WERI-Rb-1 (cell line): Measurements from ENCODE around the gene SERPINA10.
A peak's percentile ranks its signal among the peaks of the same experiment; 100 is the strongest.
"Not testable (repeated sequence)": the region's sequence is repeated elsewhere in the genome, so short reads cannot be mapped to it uniquely, and the experiment has no call there.

ENCODE experiments used
- DNase-seq: peaks from one replicate; pipeline ENCODE4 v3.0.0-alpha.2; 2020
- H3K27ac ChIP-seq: fragments of 250-450 bp; sonication (Bioruptor Pico); 2 replicates; pipeline ENCODE4 v1.5.1; 2020; ENCODE audit warnings: mild to moderate bottlenecking, moderate library complexity
- H3K27me3 ChIP-seq: fragments of 250-450 bp; sonication (Bioruptor Pico); 2 replicates; pipeline ENCODE4 v1.5.1; 2021; ENCODE audit warnings: mild to moderate bottlenecking, low read depth, moderate library complexity; ENCODE audit not compliant: insufficient read depth, severe bottlenecking
- H3K36me3 ChIP-seq: fragments of 250-450 bp; sonication (Bioruptor Pico); 2 replicates; pipeline ENCODE4 v1.5.1; 2020; ENCODE audit warnings: mild to moderate bottlenecking, moderate library complexity
- H3K4me3 ChIP-seq: 2 replicates; pipeline ENCODE4 v1.5.1; 2011; ENCODE audit warnings: low read depth, mild to moderate bottlenecking, control low read depth, low read length
- H3K9me3 ChIP-seq: fragments of 250-450 bp; sonication (Bioruptor Pico); 2 replicates; pipeline ENCODE4 v1.5.1; 2021; ENCODE audit warnings: mild to moderate bottlenecking, moderate library complexity; ENCODE audit not compliant: severe bottlenecking
- TF ChIP-seq, protein P1 (sequence below): IDR thresholded peaks from 2 replicates; pipeline ENCODE4 v1.5.1; 2011; ENCODE audit warnings: low read depth, mild to moderate bottlenecking, control low read depth, inconsistent platforms, low read length

The SERPINA10 gene

DNA sequence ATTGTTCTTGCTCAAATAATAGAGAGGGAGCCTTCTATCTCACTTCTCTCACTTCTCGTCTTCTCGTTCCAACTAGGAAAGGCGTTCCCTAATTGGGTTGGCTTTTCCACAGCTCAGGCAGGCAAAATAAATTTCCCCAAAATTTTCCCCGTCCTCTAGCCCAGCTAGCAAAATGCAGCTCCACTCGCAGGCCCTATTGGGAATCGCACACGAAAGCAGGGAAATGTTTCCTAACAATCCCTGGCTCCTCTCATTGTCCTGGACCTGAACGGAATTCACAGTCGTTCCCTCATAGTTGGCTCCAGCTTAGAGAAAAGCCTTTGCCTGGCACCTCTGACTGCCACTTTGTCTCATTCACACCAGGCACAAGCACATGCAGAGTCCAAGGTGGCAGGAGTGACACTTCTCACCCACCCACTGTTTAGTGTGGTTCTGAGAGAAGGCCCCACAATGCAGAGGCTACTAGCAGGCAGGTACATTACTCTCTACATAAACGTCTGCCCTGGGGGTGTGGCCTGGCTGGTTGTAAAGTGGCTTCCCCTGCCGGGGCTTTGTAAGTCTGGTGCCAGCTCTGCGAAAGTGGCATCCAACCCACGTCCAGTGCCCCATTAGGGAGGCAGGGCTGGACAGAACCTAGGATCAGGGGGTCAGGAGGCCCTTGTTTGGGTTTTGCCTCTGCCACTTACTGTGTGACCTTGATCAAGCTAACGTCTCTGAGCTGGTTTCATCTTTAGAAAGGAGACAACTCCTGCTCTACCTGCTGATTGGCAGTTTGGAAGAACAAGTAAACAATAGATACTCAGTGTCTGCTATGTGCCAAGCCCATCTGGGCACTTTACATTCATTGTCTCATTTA lies 4.2 kb downstream of the SERPINA10 start:
- DNase-seq = no peak
- Histone ChIP-seq H3K27ac (no peak overlapping the region), H3K9me3 (peaks cover 3% of the 10 kb centered on the region), H3K27me3 (no peaks in the 10 kb centered on the region), H3K4me3 (no peak overlapping the region), H3K36me3 (no peaks in the 10 kb centered on the region)
- TF ChIP-seq, protein P1, sequence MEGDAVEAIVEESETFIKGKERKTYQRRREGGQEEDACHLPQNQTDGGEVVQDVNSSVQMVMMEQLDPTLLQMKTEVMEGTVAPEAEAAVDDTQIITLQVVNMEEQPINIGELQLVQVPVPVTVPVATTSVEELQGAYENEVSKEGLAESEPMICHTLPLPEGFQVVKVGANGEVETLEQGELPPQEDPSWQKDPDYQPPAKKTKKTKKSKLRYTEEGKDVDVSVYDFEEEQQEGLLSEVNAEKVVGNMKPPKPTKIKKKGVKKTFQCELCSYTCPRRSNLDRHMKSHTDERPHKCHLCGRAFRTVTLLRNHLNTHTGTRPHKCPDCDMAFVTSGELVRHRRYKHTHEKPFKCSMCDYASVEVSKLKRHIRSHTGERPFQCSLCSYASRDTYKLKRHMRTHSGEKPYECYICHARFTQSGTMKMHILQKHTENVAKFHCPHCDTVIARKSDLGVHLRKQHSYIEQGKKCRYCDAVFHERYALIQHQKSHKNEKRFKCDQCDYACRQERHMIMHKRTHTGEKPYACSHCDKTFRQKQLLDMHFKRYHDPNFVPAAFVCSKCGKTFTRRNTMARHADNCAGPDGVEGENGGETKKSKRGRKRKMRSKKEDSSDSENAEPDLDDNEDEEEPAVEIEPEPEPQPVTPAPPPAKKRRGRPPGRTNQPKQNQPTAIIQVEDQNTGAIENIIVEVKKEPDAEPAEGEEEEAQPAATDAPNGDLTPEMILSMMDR = 0 out of 2 replicates have a peak, but pooled peaks have one; percentile 18

DNA sequence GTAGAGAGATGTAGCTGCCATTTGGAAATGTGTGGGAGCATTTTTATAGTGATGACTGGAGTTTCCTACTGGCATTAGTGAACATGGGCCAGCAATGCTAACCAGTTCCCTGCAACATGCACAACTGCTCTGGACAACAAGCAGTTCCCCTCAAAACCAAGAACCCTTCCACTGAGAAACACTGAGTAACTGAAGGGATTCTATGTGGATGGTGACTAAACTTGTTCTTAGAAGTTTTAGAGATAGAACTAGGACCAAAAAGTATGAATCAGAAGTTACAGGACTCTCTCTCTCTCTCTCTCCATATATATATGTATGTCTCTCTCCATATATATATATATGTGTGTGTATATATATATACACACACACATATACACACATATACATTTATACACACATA lies 7.9 kb downstream of the SERPINA10 start:
- Histone ChIP-seq H3K27me3 (no peaks in the 10 kb centered on the region), H3K27ac (no peak overlapping the region), H3K4me3 (no peak overlapping the region), H3K36me3 (peaks cover 7% of the 10 kb centered on the region; the same call in 1 of the 2 replicates), H3K9me3 (peaks cover 3% of the 10 kb centered on the region)
- TF ChIP-seq, protein P1 = no peak
- no peak for DNase-seq

DNA sequence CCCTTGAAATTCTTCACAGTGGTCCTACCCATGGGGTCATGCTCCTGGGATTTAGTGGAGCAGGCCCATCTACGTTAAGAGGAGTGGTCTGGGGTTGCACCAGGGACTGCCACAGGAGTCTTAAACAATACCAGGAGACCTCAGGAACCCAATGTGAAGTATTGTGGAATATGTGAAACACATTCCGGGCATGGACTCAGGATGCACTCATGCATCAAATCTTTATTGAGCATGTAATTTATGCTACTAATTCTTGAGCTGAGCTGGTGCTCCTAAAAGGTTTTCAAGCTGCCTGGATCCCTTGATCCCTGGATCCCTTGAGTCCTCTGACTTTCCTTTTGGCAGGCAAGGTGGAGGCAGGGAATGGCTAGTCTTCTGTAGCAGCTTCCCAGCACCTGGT lies 8.8 kb downstream of the SERPINA10 start:
- TF ChIP-seq, protein P1 = no peak
- Histone ChIP-seq H3K27ac (no peak overlapping the region), H3K27me3 (no peaks in the 10 kb centered on the region), H3K36me3 (peaks cover 7% of the 10 kb centered on the region), H3K9me3 (peaks cover 3% of the 10 kb centered on the region), H3K4me3 (no peak overlapping the region)
- DNase-seq = no peak

DNA sequence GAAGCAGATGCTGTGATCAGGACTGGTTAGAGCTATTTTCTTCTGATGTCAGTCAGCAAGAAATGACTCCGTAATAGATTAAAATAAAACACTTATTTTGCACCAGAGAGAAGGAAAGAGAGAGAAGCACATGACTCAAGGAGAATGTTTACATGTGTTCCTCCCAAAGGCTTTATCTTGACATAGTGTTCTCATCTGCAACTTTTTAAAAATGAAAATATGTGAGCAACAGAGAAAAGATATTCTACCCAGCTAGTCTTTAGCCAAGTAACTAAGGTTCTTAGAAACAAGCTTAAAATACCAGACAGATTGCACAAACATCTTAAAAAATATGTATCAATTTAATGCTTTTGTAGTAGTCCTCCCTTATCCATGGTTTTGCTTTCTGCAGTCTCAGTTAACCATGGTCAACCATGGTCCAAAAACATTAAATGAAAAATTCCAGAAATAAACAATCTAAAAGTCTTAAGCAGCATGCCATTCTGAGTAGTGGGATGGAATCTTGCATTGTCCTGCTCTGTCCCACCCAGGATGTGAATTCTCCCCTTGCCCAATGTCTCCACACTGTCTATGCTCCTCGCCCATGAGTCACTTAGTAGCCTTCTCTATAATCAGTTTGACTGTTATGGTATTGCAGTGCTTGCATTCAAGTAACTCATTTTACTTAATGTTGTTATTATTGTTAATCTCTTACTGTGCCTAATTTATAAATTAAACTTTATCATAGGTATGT lies 9.9 kb downstream of the SERPINA10 start:
- H3K27me3 ChIP-seq = no peaks in the 10 kb centered on the region
- H3K4me3 ChIP-seq = no peak overlapping the region
- TF ChIP-seq, protein P1 = no peak
- no peak for DNase-seq
- H3K9me3 ChIP-seq = peaks cover 3% of the 10 kb centered on the region
- H3K36me3 ChIP-seq = peaks cover 10% of the 10 kb centered on the region
- H3K27ac ChIP-seq = no peak overlapping the region

DNA sequence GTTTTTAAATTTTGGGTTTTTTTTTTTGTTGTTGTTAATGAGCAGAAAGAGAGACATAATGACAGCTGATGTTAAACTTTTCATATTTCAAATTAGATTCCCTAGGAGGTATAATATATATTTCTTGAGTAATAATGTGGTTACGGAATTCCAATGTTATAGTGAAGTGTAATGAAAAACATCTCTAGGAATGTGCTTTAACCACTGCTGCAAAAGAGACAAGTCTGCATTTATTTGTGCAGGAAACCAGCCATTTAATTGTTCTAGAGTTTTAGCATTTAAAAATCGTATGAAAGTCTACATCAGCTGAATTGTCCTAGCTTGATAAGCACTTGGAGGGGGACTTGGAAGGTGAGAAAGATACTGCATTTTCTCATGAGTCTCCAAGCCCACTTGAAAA lies 14.3 kb downstream of the SERPINA10 start:
- TF ChIP-seq, protein P1 = no peak
- Histone ChIP-seq H3K27me3 (no peaks in the 10 kb centered on the region), H3K36me3 (peaks cover 19% of the 10 kb centered on the region)

DNA sequence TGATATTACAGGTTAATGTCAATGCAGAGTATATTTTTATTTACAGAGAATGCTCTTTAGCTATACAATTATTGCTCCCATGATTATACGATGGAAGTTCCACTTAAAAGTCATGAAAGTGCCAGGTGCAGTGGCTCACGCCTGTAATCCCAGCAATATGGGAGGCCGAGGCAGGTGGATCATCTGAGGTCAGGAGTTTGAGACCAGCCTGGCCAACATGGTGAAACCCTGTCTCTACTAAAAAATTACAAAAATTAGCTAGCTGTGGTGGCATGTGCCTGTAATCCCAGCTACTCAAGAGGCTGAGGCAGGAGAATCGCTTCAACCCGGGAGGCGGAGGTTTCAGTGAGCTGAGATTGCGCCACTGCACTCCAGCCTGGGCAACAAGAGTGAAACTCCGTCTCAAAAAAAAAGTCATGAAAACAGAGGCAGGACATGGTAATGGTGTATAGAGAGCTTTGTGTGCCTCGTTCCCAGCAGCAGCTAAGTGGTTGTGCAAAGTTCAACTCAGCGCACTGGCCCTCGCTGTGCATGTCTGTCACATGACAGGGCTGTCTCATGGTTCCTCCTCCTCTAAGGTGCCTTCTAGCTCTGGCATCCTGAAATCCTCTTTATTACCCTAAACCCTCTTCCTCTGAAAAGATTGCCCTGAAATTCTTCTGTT lies 16.0 kb downstream of the SERPINA10 start:
- H3K27me3 ChIP-seq, H3K27ac ChIP-seq, H3K9me3 ChIP-seq, DNase-seq, H3K4me3 ChIP-seq: not testable (repeated sequence)
- H3K36me3 ChIP-seq = peaks cover 12% of the 10 kb centered on the region

More for the DNA sequence above, 14.3 kb downstream of the SERPINA10 start:
- H3K4me3 ChIP-seq = no peak overlapping the region
- DNase-seq = no peak
- H3K9me3 ChIP-seq = no peaks in the 10 kb centered on the region
- no peak overlapping the region for H3K27ac ChIP-seq
